ENCODE measurements around the gene CSH1. TPM values are rescaled to one million over a fixed set of nuclear protein-coding genes. Genes with fewer than 3 reads are reported as not detected.

Gene CSH1
- total and polyA plus RNA-seq, 2 donors (not counting 1 experiment from before 2014, with no cell fraction given), result not detected

DNA sequence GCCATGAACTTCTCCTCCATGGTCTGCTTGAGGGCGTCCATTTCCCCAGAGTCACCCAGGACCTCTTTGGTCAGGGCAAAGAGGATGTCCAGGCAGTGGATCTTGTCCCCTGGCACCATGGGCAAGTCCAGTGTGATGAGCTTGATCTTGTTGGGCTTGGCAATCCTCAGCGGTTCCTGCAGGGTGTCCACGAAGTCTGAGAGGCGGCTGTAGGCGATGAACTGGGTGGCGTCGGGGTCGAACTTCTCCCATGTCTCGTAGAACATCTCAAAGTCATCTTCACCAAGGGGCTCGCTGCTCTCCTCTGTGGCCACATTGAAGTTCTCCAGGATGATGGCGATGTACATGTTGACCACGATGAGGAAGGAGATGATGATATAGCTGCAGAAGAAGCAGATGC, 44.8 kb upstream of the CSH1 start:
- Histone ChIP-seq H3K27me3 (ENCODE audit: control insufficient read depth, insufficient read depth, low read length) (no peaks in the 10 kb centered on the region), H3K36me3 (ENCODE audit: control insufficient read depth, insufficient read depth, low read length) (no peaks in the 10 kb centered on the region), H3K4me1 (ENCODE audit: control insufficient read depth, extremely low read depth, insufficient read depth, low read length) (no peaks in the 10 kb centered on the region), H3K4me3 (replicated peaks in 1 of 4; ENCODE audit: control extremely low read depth in 1 of 4, insufficient read depth in 1 of 4, low read depth in 3 of 4, low read length in 4 of 4) (no peak overlapping the region), H3K9ac (ENCODE audit: insufficient read depth, low read length) (no peak overlapping the region), H3K79me2 (ENCODE audit: control insufficient read depth, insufficient read depth, low read length) (no peaks in the 10 kb centered on the region), H3K4me2 (ENCODE audit: extremely low read depth, insufficient read depth, low read length) (no peak overlapping the region), H3K9me3 (ENCODE audit: control insufficient read depth, insufficient read depth, low read depth, low read length) (no peaks in the 10 kb centered on the region), H2AFZ (ENCODE audit: low read length) (no peak overlapping the region), H3K27ac (ENCODE audit: insufficient read depth, low read length) (no peak overlapping the region), H4K20me1 (ENCODE audit: control insufficient read depth, extremely low read depth, insufficient read depth, low read length) (no peaks in the 10 kb centered on the region)
- TF ChIP-seq EZH2 (IDR thresholded peaks at IDR 0.05; ENCODE audit: low read length, missing control alignments), result no peak
- TF ChIP-seq, protein P1, sequence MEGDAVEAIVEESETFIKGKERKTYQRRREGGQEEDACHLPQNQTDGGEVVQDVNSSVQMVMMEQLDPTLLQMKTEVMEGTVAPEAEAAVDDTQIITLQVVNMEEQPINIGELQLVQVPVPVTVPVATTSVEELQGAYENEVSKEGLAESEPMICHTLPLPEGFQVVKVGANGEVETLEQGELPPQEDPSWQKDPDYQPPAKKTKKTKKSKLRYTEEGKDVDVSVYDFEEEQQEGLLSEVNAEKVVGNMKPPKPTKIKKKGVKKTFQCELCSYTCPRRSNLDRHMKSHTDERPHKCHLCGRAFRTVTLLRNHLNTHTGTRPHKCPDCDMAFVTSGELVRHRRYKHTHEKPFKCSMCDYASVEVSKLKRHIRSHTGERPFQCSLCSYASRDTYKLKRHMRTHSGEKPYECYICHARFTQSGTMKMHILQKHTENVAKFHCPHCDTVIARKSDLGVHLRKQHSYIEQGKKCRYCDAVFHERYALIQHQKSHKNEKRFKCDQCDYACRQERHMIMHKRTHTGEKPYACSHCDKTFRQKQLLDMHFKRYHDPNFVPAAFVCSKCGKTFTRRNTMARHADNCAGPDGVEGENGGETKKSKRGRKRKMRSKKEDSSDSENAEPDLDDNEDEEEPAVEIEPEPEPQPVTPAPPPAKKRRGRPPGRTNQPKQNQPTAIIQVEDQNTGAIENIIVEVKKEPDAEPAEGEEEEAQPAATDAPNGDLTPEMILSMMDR (conservative IDR thresholded peaks at IDR 0.05 in 1 of 2, IDR thresholded peaks at IDR 0.05 in 1 of 2; ENCODE audit: low read depth in 1 of 2, low read length in 2 of 2), result no peak
- no peak for DNase-seq (ENCODE audit: low read depth in 2 of 2)

DNA sequence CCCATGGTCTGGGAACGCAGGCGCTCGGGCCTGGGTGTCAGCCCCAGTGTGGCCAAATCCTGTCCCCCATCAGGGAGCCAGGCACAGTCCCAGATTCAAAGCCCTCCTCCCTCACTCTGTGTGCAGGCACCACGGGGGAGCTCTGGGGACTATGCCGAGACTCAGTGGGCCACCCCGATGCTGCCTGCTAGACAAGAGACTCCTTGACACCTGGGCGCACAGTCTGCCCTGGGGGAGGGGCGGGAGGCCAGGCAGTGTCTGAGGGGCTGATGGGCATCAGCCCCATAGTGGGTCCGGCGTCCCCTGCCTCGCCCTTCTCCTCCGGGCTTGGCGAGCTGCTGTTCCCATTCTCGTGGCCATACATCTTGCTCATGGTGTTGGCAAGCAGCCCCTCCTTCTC, 44.2 kb upstream of the CSH1 start:
- Histone ChIP-seq H3K9me3 (ENCODE audit: control insufficient read depth, insufficient read depth, low read depth, low read length) (no peaks in the 10 kb centered on the region), H3K4me2 (ENCODE audit: extremely low read depth, insufficient read depth, low read length) (no peak overlapping the region), H3K27me3 (ENCODE audit: control insufficient read depth, insufficient read depth, low read length) (peaks cover 1% of the 10 kb centered on the region), H2AFZ (ENCODE audit: low read length) (no peak overlapping the region), H3K36me3 (ENCODE audit: control insufficient read depth, insufficient read depth, low read length) (no peaks in the 10 kb centered on the region), H3K4me1 (ENCODE audit: control insufficient read depth, extremely low read depth, insufficient read depth, low read length) (no peaks in the 10 kb centered on the region), H3K4me3 (replicated peaks in 1 of 4; ENCODE audit: control extremely low read depth in 1 of 4, insufficient read depth in 1 of 4, low read depth in 3 of 4, low read length in 4 of 4) (no peak overlapping the region), H3K27ac (ENCODE audit: insufficient read depth, low read length) (no peak overlapping the region), H4K20me1 (ENCODE audit: control insufficient read depth, extremely low read depth, insufficient read depth, low read length) (no peaks in the 10 kb centered on the region), H3K79me2 (ENCODE audit: control insufficient read depth, insufficient read depth, low read length) (no peaks in the 10 kb centered on the region), H3K9ac (ENCODE audit: insufficient read depth, low read length) (no peak overlapping the region)
- TF ChIP-seq EZH2 (IDR thresholded peaks at IDR 0.05; ENCODE audit: low read length, missing control alignments), result no peak
- TF ChIP-seq, protein P1 (conservative IDR thresholded peaks at IDR 0.05 in 1 of 2, IDR thresholded peaks at IDR 0.05 in 1 of 2; ENCODE audit: low read depth in 1 of 2, low read length in 2 of 2), result no peak
- DNase-seq (ENCODE audit: low read depth in 2 of 2), result no peak

DNA sequence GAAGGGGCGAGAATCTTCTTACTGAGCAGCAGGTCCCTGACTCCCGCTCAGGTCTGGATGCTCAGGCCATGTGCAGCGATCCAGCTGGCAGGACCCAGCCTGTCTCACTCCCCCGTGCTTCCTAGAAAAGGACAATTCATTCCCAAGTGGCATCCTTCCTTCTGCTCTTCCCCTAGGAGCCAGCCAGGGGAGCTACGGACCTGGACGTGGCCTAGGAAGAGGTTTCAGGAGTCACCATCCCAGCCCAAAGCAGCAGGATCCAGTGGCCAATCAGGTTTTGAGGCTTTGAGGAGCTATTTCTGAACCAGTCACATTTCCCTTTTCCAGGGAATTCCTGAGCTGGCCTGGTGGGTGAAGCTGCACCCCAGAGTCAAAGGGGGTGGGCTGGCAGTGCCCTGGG, 43.5 kb upstream of the CSH1 start:
- H3K9ac ChIP-seq (ENCODE audit: insufficient read depth, low read length), result no peak overlapping the region
- no peak overlapping the region for H3K27ac ChIP-seq (ENCODE audit: insufficient read depth, low read length)
- no peak overlapping the region for H3K4me2 ChIP-seq (ENCODE audit: extremely low read depth, insufficient read depth, low read length)
- no peaks in the 10 kb centered on the region for H3K79me2 ChIP-seq (ENCODE audit: control insufficient read depth, insufficient read depth, low read length)
- H3K4me3 ChIP-seq (replicated peaks in 1 of 4; ENCODE audit: control extremely low read depth in 1 of 4, insufficient read depth in 1 of 4, low read depth in 3 of 4, low read length in 4 of 4), result no peak overlapping the region
- H3K36me3 ChIP-seq (ENCODE audit: control insufficient read depth, insufficient read depth, low read length), result no peaks in the 10 kb centered on the region
- H3K4me1 ChIP-seq (ENCODE audit: control insufficient read depth, extremely low read depth, insufficient read depth, low read length), result no peaks in the 10 kb centered on the region
- H4K20me1 ChIP-seq (ENCODE audit: control insufficient read depth, extremely low read depth, insufficient read depth, low read length), result no peaks in the 10 kb centered on the region
- TF ChIP-seq, protein P1 (conservative IDR thresholded peaks at IDR 0.05 in 1 of 2, IDR thresholded peaks at IDR 0.05 in 1 of 2; ENCODE audit: low read depth in 1 of 2, low read length in 2 of 2), result no peak
- no peak for TF ChIP-seq EZH2 (IDR thresholded peaks at IDR 0.05; ENCODE audit: low read length, missing control alignments)
- H3K9me3 ChIP-seq (ENCODE audit: control insufficient read depth, insufficient read depth, low read depth, low read length), result no peaks in the 10 kb centered on the region
- no peak for DNase-seq (ENCODE audit: low read depth in 2 of 2)
- no peak overlapping the region for H2AFZ ChIP-seq (ENCODE audit: low read length)
- H3K27me3 ChIP-seq (ENCODE audit: control insufficient read depth, insufficient read depth, low read length), result peaks cover 6% of the 10 kb centered on the region
